GM12878 (cell line): ENCODE measurements around the gene NOS3. TPM values are rescaled to one million over a fixed set of nuclear protein-coding genes. Genes with fewer than 3 reads are reported as not detected.
A peak's percentile ranks its signal among the peaks of the same experiment; 100 is the strongest.

Experiments
- ATAC-seq: fragments of 200-7000 bp; cut with Tn5 transposase; 3 replicates; pipeline ENCODE4 v1.9.1; 2020; ENCODE audit warnings: mild to moderate bottlenecking, moderate library complexity
- BruUV-seq: library from RNA; stranded (reverse); fragments of 400-500 nt; replicated peaks from 2 replicates; lab custom pipeline; 2021; lab: Mats Ljungman, UMichigan
- CTCF ChIA-PET: fragments of 300-600 bp; sonication (Branson Sonifier 250); formaldehyde crosslinking; extraction: SDS; loops from one replicate; lab custom pipeline; 2021; ENCODE audit warnings: inconsistent platforms; lab: Yijun Ruan, JAX
- POLR2A ChIA-PET: fragments of 350-600 bp; formaldehyde crosslinking; extraction: SDS; loops from one replicate; lab custom pipeline; 2021; ENCODE audit warnings: inconsistent platforms; lab: Charles Lee
- RAD21 ChIA-PET: fragments of 300-600 bp; sonication (Branson Sonifier 250); formaldehyde crosslinking; loops from one replicate; lab custom pipeline; 2023; ENCODE audit warnings: antibody characterized with exemption; ENCODE audit not compliant: unreplicated experiment; lab: Charles Lee
- SMC1A ChIA-PET: fragments of 300-600 bp; sonication (Branson Sonifier 250); formaldehyde crosslinking; loops from one replicate; lab custom pipeline; 2023; ENCODE audit not compliant: unreplicated experiment, uncharacterized antibody; lab: Charles Lee
- DNase-seq: peaks from one replicate; pipeline ENCODE4 v3.0.0-alpha.2; 2011; ENCODE audit warnings: low read depth, low spot score
- FAIRE-seq: peaks from 3 replicates; lab custom pipeline; 2011; peaks lifted over from hg19 to GRCh38; lab: Jason Lieb, UNC
- H2AFZ ChIP-seq: 2 replicates; pipeline ENCODE4 v1.6.0; 2011; ENCODE audit warnings: low read depth, low read length, control low read depth; ENCODE audit not compliant: control insufficient read depth
- H3K27ac ChIP-seq: 2 replicates; pipeline ENCODE4 v1.5.1; 2011; ENCODE audit warnings: control low read depth; ENCODE audit not compliant: control insufficient read depth, insufficient read depth
- H3K27me3 ChIP-seq, 2 experiments: replicated peaks in 1 of 2; 2 replicates each; pipeline versions ENCODE4 v1.6.0 to v1.6.1; 2011; ENCODE audit warnings: low read length in 1 of 2; ENCODE audit not compliant: control insufficient read depth in 2 of 2, insufficient read depth in 2 of 2
- H3K36me3 ChIP-seq, 2 experiments: 2 replicates each; pipeline ENCODE4 v1.5.1; 2011; ENCODE audit warnings: low read length in 1 of 2; ENCODE audit not compliant: control insufficient read depth in 2 of 2, insufficient read depth in 2 of 2
- H3K4me1 ChIP-seq: 2 replicates; pipeline ENCODE4 v1.6.1; 2011; ENCODE audit warnings: mild to moderate bottlenecking, low read length, moderate library complexity, mixed read lengths; ENCODE audit not compliant: control insufficient read depth, insufficient read depth
- H3K4me2 ChIP-seq: 2 replicates; pipeline ENCODE4 v1.6.0; 2011; ENCODE audit warnings: control low read depth; ENCODE audit not compliant: control insufficient read depth, insufficient read depth
- H3K4me3 ChIP-seq: fragments of 200-600 bp; sonication (generic); 2 replicates; pipeline ENCODE4 v1.5.1; 2016
- H3K79me2 ChIP-seq: 2 replicates; pipeline ENCODE4 v1.6.0; 2011; ENCODE audit warnings: low read length; ENCODE audit not compliant: control insufficient read depth, insufficient read depth
- H3K9ac ChIP-seq: 2 replicates; pipeline ENCODE4 v1.8.0; 2011; ENCODE audit warnings: low read length, control low read depth, mixed read lengths; ENCODE audit not compliant: control insufficient read depth, insufficient read depth
- H3K9me3 ChIP-seq: replicated peaks from 3 replicates; pipeline ENCODE4 v1.5.1; 2011; ENCODE audit warnings: mild to moderate bottlenecking, low read length; ENCODE audit not compliant: control insufficient read depth, insufficient read depth
- H4K20me1 ChIP-seq: 2 replicates; pipeline ENCODE4 v1.6.0; 2011; ENCODE audit not compliant: control insufficient read depth, insufficient read depth
- BMI1 ChIP-seq: fragments of 450-650 bp; IDR thresholded peaks from 2 replicates; pipeline ENCODE4 v1.6.1; 2016; ENCODE audit warnings: mild to moderate bottlenecking, moderate library complexity, borderline replicate concordance
- CHD4 ChIP-seq: fragments of 200-600 bp; sonication (generic); IDR thresholded peaks from 2 replicates; pipeline ENCODE4 v1.6.1; 2016; ENCODE audit warnings: mild to moderate bottlenecking
- CUX1 ChIP-seq: IDR thresholded peaks from 2 replicates; pipeline ENCODE4 v1.6.1; 2012; ENCODE audit warnings: improper control_type of control experiment, low read depth, low read length; ENCODE audit not compliant: insufficient replicate concordance
- HDAC2 ChIP-seq: fragments of 200-600 bp; sonication (generic); IDR thresholded peaks from 2 replicates; pipeline ENCODE4 v1.6.1; 2017
- NFYA ChIP-seq: IDR thresholded peaks from 2 replicates; pipeline ENCODE4 v1.6.1; 2011; ENCODE audit warnings: low read depth, mild to moderate bottlenecking, low read length, improper control_type of control experiment, borderline replicate concordance
- PRDM15 ChIP-seq: fragments of 450-650 bp; formaldehyde crosslinking; IDR thresholded peaks from 2 replicates; pipeline ENCODE4 v1.4.0; 2020; ENCODE audit warnings: mild to moderate bottlenecking, moderate library complexity
- ZNF207 ChIP-seq: fragments of 450-650 bp; IDR thresholded peaks from 2 replicates; pipeline ENCODE4 v1.6.1; 2014; ENCODE audit warnings: antibody characterized with exemption, mild to moderate bottlenecking, borderline replicate concordance
- WGBS: methylation state at CpG from one replicate; pipeline ENCODE4 v1.1.6; 2016; ENCODE audit warnings: low lambda C conversion rate; ENCODE audit not compliant: insufficient replicate concordance, insufficient coverage; ENCODE audit errors: missing lambda C conversion rate; 5-methylcytosine and 5-hydroxymethylcytosine counted together
- in situ Hi-C: fragments of 300-500 bp; cut with MboI; formaldehyde crosslinking; loops from 9 replicates; pipeline ENCODE4 v1.14.3; 2018; ENCODE audit warnings: mixed read lengths
- intact Hi-C: fragments of 100-400 bp; cut with micrococcal nuclease; formaldehyde crosslinking; loops from one replicate; pipeline ENCODE4 v1.14.2; 2022; ENCODE audit not compliant: unreplicated experiment
- polyA plus RNA-seq, 11 experiments: library from polyadenylated mRNA; depleted of rRNA in 4 of 11; unstranded in 6 of 11; stranded (reverse) in 5 of 11; fragments of >200 nt; fragmentation: Nextera tagmentation in 4 of 11; fragmentation: Illumina TruSeq in 1 of 11; extraction: Ambion mirVana in 4 of 11; extraction: Trizol in 1 of 11; gene quantifications; 1 replicate in 1 of 11; 2 replicates in 10 of 11; pipeline versions ENCODE4 v1.2.1 to v1.2.3, GENCODE V29; 2011 to 2016; ENCODE audit warnings: inconsistent platforms in 2 of 11, missing spikeins in 2 of 11, low read depth in 1 of 11
- total RNA-seq, 4 experiments: library from RNA; depleted of rRNA in 3 of 4; stranded (reverse); fragments of >200 nt in 3 of 4; fragmentation: Illumina TruSeq in 1 of 4; extraction: Trizol in 1 of 4; gene quantifications; 2 replicates each; pipeline versions ENCODE4 v1.2.1 to v1.2.3, GENCODE V29; 2013 to 2021

NOS3 gene
- total and polyA plus RNA-seq, 10 of the 15 experiments (the other 5 are each of a cell fraction or from before 2014, with no cell fraction given): 0.06 to 0.92 (median 0.30) TPM; not detected in 3

- H2AFZ ChIP-seq: no peak overlapping the region
- H3K9me3 ChIP-seq: no peaks in the 10 kb centered on the region
- in situ Hi-C loops (no loop called here), intact Hi-C loops (no loop called here)
- H3K4me2 ChIP-seq: no peak overlapping the region
- H3K27ac ChIP-seq: no peak overlapping the region
- H3K9ac ChIP-seq: no peak overlapping the region
- no peak overlapping the region for H3K4me3 ChIP-seq
- ChIA-PET CTCF (no interaction called here), POLR2A (no interaction called here), SMC1A (no interaction called here), RAD21 (interaction anchor here (0.5 kb wide), 1 partner anchor 493 kb away, joined by 3 read pairs; no protein-coding TSS in a partner anchor)
- DNase-seq: no peak
- H4K20me1 ChIP-seq: no peaks in the 10 kb centered on the region
- peaks cover 0 to 2% of the 10 kb centered on the region in 2 experiments; a peak in 2 of 4 replicates for H3K27me3 ChIP-seq
- no peak for FAIRE-seq
- WGBS: 21% methylated on average over 13 of the region's 16 CpGs
- no TSS peak for BruUV-seq
- no peaks in the 10 kb centered on the region for H3K79me2 ChIP-seq
- ATAC-seq: no peak
- peaks cover 3% of the 10 kb centered on the region for H3K4me1 ChIP-seq
- no peak for TF ChIP-seq NFYA
- peak; percentile 80 for TF ChIP-seq BMI1
- no peaks in the 10 kb centered on the region for H3K36me3 ChIP-seq
These were observed 19.4 kb upstream of the NOS3 start for GRCh38 chr7:150971242-150972022.

GRCh38 chr7:150972023-150972468 is 18.8 kb upstream of the NOS3 start:
- 47% methylated on average over 12 of the region's 12 CpGs for WGBS
- DNase-seq (no peak), ATAC-seq (no peak), FAIRE-seq (no peak)
- H3K4me3 ChIP-seq: no peak overlapping the region
- H3K4me2 ChIP-seq: no peak overlapping the region
- POLR2A ChIA-PET: no interaction called here
- H3K36me3 ChIP-seq: no peaks in the 10 kb centered on the region
- H3K27me3 ChIP-seq: peaks cover 3 to 4% of the 10 kb centered on the region in 2 experiments
- H2AFZ ChIP-seq: no peak overlapping the region
- SMC1A ChIA-PET: no interaction called here
- CTCF ChIA-PET: no interaction called here
- RAD21 ChIA-PET: no interaction called here
- H3K27ac ChIP-seq: no peak overlapping the region
- intact Hi-C loops (no loop called here), in situ Hi-C loops (no loop called here)
- no peaks in the 10 kb centered on the region for H3K9me3 ChIP-seq
- peaks cover 3% of the 10 kb centered on the region for H3K4me1 ChIP-seq
- no peaks in the 10 kb centered on the region for H3K79me2 ChIP-seq
- no peak overlapping the region for H3K9ac ChIP-seq
- H4K20me1 ChIP-seq: no peaks in the 10 kb centered on the region
- no TSS peak for BruUV-seq
- TF ChIP-seq HDAC2 (no peak), CUX1 (no peak), ZNF207 (no peak), PRDM15 (CRISPR knock-in tag) (no peak), CHD4 (no peak)
